HepG2 (cell line): ENCODE measurements around the gene HNRNPM. TPM values are rescaled to one million over a fixed set of nuclear protein-coding genes. Genes with fewer than 3 reads are reported as not detected.
A peak's percentile ranks its signal among the peaks of the same experiment; 100 is the strongest.

Source experiments
- FOXP1 ChIP-seq, 2 experiments: fragments of 450-650 bp in 1 of 2; IDR thresholded peaks; 2 replicates each; pipeline ENCODE4 v1.6.1; 2017 to 2018; ENCODE audit warnings: antibody characterized with exemption in 1 of 2
- HOXD1 ChIP-seq: sonication (generic); formaldehyde crosslinking; IDR thresholded peaks from 2 replicates; pipeline ENCODE4 v1.5.0; 2020; ENCODE audit warnings: missing genetic modification reagents
- KLF16 ChIP-seq, 2 experiments: sonication (generic) in 1 of 2; formaldehyde crosslinking in 1 of 2; IDR thresholded peaks; 2 replicates each; pipeline versions ENCODE4 v1.6.1 to v1.8.0; 2016 to 2023; ENCODE audit warnings: missing genetic modification reagents in 2 of 2, missing compliant biosample characterization in 1 of 2
- KLF9 ChIP-seq: IDR thresholded peaks from 2 replicates; pipeline ENCODE4 v1.6.1; 2016; ENCODE audit warnings: low read depth
- POGZ ChIP-seq: sonication (generic); formaldehyde crosslinking; IDR thresholded peaks from 2 replicates; pipeline ENCODE4 v1.4.0; 2020; ENCODE audit warnings: mild to moderate bottlenecking, missing genetic modification reagents
- RNF219 ChIP-seq: sonication (generic); formaldehyde crosslinking; IDR thresholded peaks from 2 replicates; pipeline ENCODE4 v1.5.0; 2020; ENCODE audit warnings: mild to moderate bottlenecking, missing genetic modification reagents
- SALL2 ChIP-seq: sonication (generic); formaldehyde crosslinking; IDR thresholded peaks from 2 replicates; pipeline ENCODE4 v1.8.1; 2023; ENCODE audit warnings: mild to moderate bottlenecking, missing genetic modification reagents, inconsistent platforms
- SMYD3 ChIP-seq: sonication (generic); formaldehyde crosslinking; IDR thresholded peaks from 2 replicates; pipeline ENCODE4 v1.8.1; 2023; ENCODE audit warnings: mild to moderate bottlenecking, missing genetic modification reagents
- TCF12 ChIP-seq, 2 experiments: fragments of 450-650 bp in 1 of 2; sonication (generic) in 1 of 2; formaldehyde crosslinking in 1 of 2; IDR thresholded peaks; 2 replicates each; pipeline versions ENCODE4 v1.6.1 to v1.8.0; 2017 to 2022; ENCODE audit warnings: antibody characterized with exemption in 1 of 2, mild to moderate bottlenecking in 1 of 2, missing genetic modification reagents in 1 of 2, moderate library complexity in 1 of 2
- TP53 ChIP-seq: sonication (generic); formaldehyde crosslinking; conservative IDR thresholded peaks from 2 replicates; pipeline ENCODE4 v1.4.0; 2020; ENCODE audit warnings: missing genetic modification reagents
- TSC22D2 ChIP-seq: sonication (generic); formaldehyde crosslinking; IDR thresholded peaks from 2 replicates; pipeline ENCODE4 v1.5.1; 2020; ENCODE audit warnings: missing genetic modification reagents, mild to moderate bottlenecking, borderline replicate concordance
- ZFP82 ChIP-seq: sonication (generic); formaldehyde crosslinking; IDR thresholded peaks from 2 replicates; pipeline ENCODE4 v1.5.1; 2020; ENCODE audit warnings: mild to moderate bottlenecking, missing genetic modification reagents, borderline replicate concordance
- ZFY ChIP-seq: sonication (generic); formaldehyde crosslinking; IDR thresholded peaks from 2 replicates; pipeline ENCODE4 v1.4.0; 2020; ENCODE audit warnings: missing genetic modification reagents
- ZNF20 ChIP-seq: sonication (generic); formaldehyde crosslinking; IDR thresholded peaks from 2 replicates; pipeline ENCODE4 v1.4.0; 2020; ENCODE audit warnings: mild to moderate bottlenecking, moderate library complexity, missing genetic modification reagents
- ZNF232 ChIP-seq: sonication (generic); formaldehyde crosslinking; IDR thresholded peaks from 2 replicates; pipeline ENCODE4 v1.4.0; 2020; ENCODE audit warnings: missing genetic modification reagents, borderline replicate concordance
- ZNF496 ChIP-seq: sonication (generic); formaldehyde crosslinking; IDR thresholded peaks from 2 replicates; pipeline ENCODE4 v1.8.1; 2023; ENCODE audit warnings: mild to moderate bottlenecking, moderate library complexity, missing genetic modification reagents; ENCODE audit not compliant: insufficient replicate concordance
- ZNF530 ChIP-seq: sonication (generic); formaldehyde crosslinking; IDR thresholded peaks from 2 replicates; pipeline ENCODE4 v1.5.0; 2020; ENCODE audit warnings: low read depth, mild to moderate bottlenecking, missing genetic modification reagents
- ZNF709 ChIP-seq: sonication (generic); formaldehyde crosslinking; IDR thresholded peaks from 2 replicates; pipeline ENCODE4 v1.5.0; 2020; ENCODE audit warnings: mild to moderate bottlenecking, missing genetic modification reagents
- ZNF724P ChIP-seq: sonication (generic); formaldehyde crosslinking; IDR thresholded peaks from 2 replicates; pipeline ENCODE4 v1.8.0; 2022; ENCODE audit warnings: missing genetic modification reagents, borderline replicate concordance
- ZUFSP ChIP-seq: sonication (generic); formaldehyde crosslinking; IDR thresholded peaks from 2 replicates; pipeline ENCODE4 v1.9.0; 2021; ENCODE audit warnings: missing genetic modification reagents, mild to moderate bottlenecking, borderline replicate concordance
- polyA plus RNA-seq, 8 experiments: library from polyadenylated mRNA; depleted of rRNA in 3 of 8; stranded (reverse) in 7 of 8; unstranded in 1 of 8; fragments of >200 nt; fragmentation: Illumina TruSeq in 4 of 8; extraction: Trizol in 4 of 8; gene quantifications; 2 replicates each; pipeline versions ENCODE4 v1.2.1 to v1.2.3, GENCODE V29; 2011 to 2016; ENCODE audit warnings: low read depth in 4 of 8, missing spikeins in 1 of 8, mixed read lengths in 1 of 8; ENCODE audit not compliant: insufficient read depth in 1 of 8
- total RNA-seq, 5 experiments: library from RNA; depleted of rRNA; stranded (reverse); fragments of >200 nt; fragmentation: Illumina TruSeq; extraction: Trizol; gene quantifications; 2 replicates each; pipeline ENCODE4 v1.2.3, GENCODE V29; 2016; ENCODE audit warnings: low read depth in 1 of 5
- TF ChIP-seq, protein P1 (sequence below): sonication (generic); formaldehyde crosslinking; IDR thresholded peaks from 2 replicates; pipeline ENCODE4 v1.8.0; 2022; ENCODE audit warnings: mild to moderate bottlenecking, missing genetic modification reagents, borderline replicate concordance
- TF ChIP-seq, protein P2 (sequence below): sonication (generic); formaldehyde crosslinking; IDR thresholded peaks from 2 replicates; pipeline ENCODE4 v1.4.0; 2020; ENCODE audit warnings: missing genetic modification reagents, low read depth, mild to moderate bottlenecking, borderline replicate concordance

Gene HNRNPM
- total and polyA plus RNA-seq, 2 of the 13 experiments (the other 11 are each of a cell fraction or from before 2014, with no cell fraction given) = 56.7 to 102 TPM

- TF ChIP-seq HOXD1 (CRISPR knock-in tag) = 0 out of 2 replicates have a peak, but pooled peaks have one; percentile 55
- no peak for TF ChIP-seq TP53
- TF ChIP-seq, protein P1, sequence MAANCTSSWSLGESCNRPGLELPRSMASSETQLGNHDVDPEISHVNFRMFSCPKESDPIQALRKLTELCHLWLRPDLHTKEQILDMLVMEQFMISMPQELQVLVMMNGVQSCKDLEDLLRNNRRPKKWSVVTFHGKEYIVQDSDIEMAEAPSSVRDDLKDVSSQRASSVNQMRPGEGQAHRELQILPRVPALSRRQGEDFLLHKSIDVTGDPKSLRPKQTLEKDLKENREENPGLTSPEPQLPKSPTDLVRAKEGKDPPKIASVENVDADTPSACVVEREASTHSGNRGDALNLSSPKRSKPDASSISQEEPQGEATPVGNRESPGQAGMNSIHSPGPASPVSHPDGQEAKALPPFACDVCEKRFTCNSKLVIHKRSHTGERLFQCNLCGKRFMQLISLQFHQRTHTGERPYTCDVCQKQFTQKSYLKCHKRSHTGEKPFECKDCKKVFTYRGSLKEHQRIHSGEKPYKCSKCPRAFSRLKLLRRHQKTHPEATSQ (CRISPR knock-in tag) = no peak
- peak; percentile 35; the same call in 1 of the 2 replicates for TF ChIP-seq POGZ (CRISPR knock-in tag)
- TF ChIP-seq, protein P2, sequence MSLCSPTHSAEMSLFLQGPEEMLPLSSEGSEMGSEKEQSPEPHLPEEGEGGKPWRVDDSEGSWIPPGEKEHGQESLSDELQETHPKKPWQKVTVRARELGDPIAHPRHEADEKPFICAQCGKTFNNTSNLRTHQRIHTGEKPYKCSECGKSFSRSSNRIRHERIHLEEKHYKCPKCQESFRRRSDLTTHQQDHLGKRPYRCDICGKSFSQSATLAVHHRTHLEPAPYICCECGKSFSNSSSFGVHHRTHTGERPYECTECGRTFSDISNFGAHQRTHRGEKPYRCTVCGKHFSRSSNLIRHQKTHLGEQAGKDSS (CRISPR knock-in tag) = peak; percentile 16; the same call in 1 of the 2 replicates
- TF ChIP-seq RNF219 = no peak
- no peak for TF ChIP-seq SMYD3 (CRISPR knock-in tag)
- no peak for TF ChIP-seq ZNF724P (CRISPR knock-in tag)
- peak; percentile 19; the same call in 1 of the 2 replicates for TF ChIP-seq TSC22D2 (CRISPR knock-in tag)
- no peak for TF ChIP-seq ZUFSP (CRISPR knock-in tag)
- no peak for TF ChIP-seq FOXP1 (IDR thresholded peaks at IDR 0.05)
- no peak for TF ChIP-seq FOXP1 (CRISPR knock-in tag; IDR thresholded peaks at IDR 0.05)
- TF ChIP-seq SALL2 = peak; percentile 43; the same call in 1 of the 2 replicates
- TF ChIP-seq ZNF496 = no peak
- TF ChIP-seq KLF16 (CRISPR knock-in tag; IDR thresholded peaks at IDR 0.05) = peak in 1 of 2 experiments; percentile 48; a peak in 1 of 4 replicates
- TF ChIP-seq ZNF20 = no peak; the same call in 1 of the 2 replicates
- 0 out of 2 replicates have a peak, but pooled peaks have one; percentile 45 for TF ChIP-seq KLF9
- no peak for TF ChIP-seq TCF12 (IDR thresholded peaks at IDR 0.05)
- 0 out of 2 replicates have a peak, but pooled peaks have one; percentile 23 for TF ChIP-seq TCF12 (CRISPR knock-in tag; IDR thresholded peaks at IDR 0.05)
- no peak for TF ChIP-seq ZFP82 (CRISPR knock-in tag)
- peak; percentile 63; the same call in 1 of the 2 replicates for TF ChIP-seq ZNF709
- peak; percentile 65; the same call in 1 of the 2 replicates for TF ChIP-seq ZNF232 (CRISPR knock-in tag)
- TF ChIP-seq ZNF530 = peak; percentile 48; the same call in 1 of the 2 replicates
- peak; percentile 97 for TF ChIP-seq ZFY (CRISPR knock-in tag)
These were observed at the start of gene HNRNPM (continued) for GRCh38 chr19:8444677-8445487.
